HepG2 (cell line): Measurements from ENCODE around the gene HNRNPUL1. TPM values are rescaled to one million over a fixed set of nuclear protein-coding genes. Genes with fewer than 3 reads are reported as not detected.

Experiments used
- ATAC-seq: fragments of 200-7000 bp; cut with Tn5 transposase; 3 replicates; pipeline ENCODE4 v1.9.1; 2020; ENCODE audit warnings: mild to moderate bottlenecking, moderate library complexity
- BruUV-seq: library from RNA; stranded (reverse); fragments of 400-500 nt; replicated peaks from 2 replicates; lab custom pipeline; 2021; lab: Mats Ljungman, UMichigan
- CTCF ChIA-PET: fragments of 300-600 bp; formaldehyde crosslinking; extraction: SDS; loops from one replicate; lab custom pipeline; 2021; ENCODE audit warnings: low total read pairs, inconsistent platforms, low intra/inter-chr PET ratio; lab: Yijun Ruan, JAX
- POLR2A ChIA-PET: fragments of 350-600 bp; sonication (Branson Sonifier 250); formaldehyde crosslinking; loops from one replicate; lab custom pipeline; 2020; ENCODE audit warnings: antibody characterized with exemption, inconsistent platforms; lab: Yijun Ruan, JAX
- DNase-seq: peaks from one replicate; pipeline ENCODE4 v3.0.0-alpha.2; 2015; ENCODE audit warnings: low spot score
- FAIRE-seq: peaks from 3 replicates; lab custom pipeline; 2011; peaks lifted over from hg19 to GRCh38; lab: Jason Lieb, UNC
- H2AFZ ChIP-seq: one replicate; pipeline ENCODE4 v1.6.1; 2011; ENCODE audit warnings: low read length, inconsistent platforms
- H3K27ac ChIP-seq: fragments of 300-600 bp; 3 replicates; pipeline ENCODE4 v1.8.0; 2011; ENCODE audit warnings: mixed run types, mild to moderate bottlenecking, mixed read lengths, low read length, inconsistent platforms; ENCODE audit not compliant: insufficient read depth; ENCODE audit errors: extremely low read length
- H3K27me3 ChIP-seq, 2 experiments: fragments of 200-600 bp in 1 of 2; 2 replicates in 1 of 2; 3 replicates in 1 of 2; pipeline versions ENCODE4 v1.6.0 to v1.8.0; 2011; ENCODE audit warnings: low read length in 2 of 2, mild to moderate bottlenecking in 2 of 2, moderate library complexity in 2 of 2, inconsistent platforms in 1 of 2; ENCODE audit not compliant: insufficient read depth in 2 of 2, control insufficient read depth in 1 of 2
- H3K36me3 ChIP-seq, 2 experiments: fragments of 200-600 bp in 1 of 2; replicated peaks in 1 of 2; 2 replicates in 1 of 2; 3 replicates in 1 of 2; pipeline versions ENCODE4 v1.5.1 to v1.8.0; 2011; ENCODE audit warnings: low read length in 2 of 2, inconsistent platforms in 1 of 2; ENCODE audit not compliant: insufficient read depth in 2 of 2, control insufficient read depth in 1 of 2
- H3K4me1 ChIP-seq: 2 replicates; pipeline ENCODE4 v1.5.1; 2012; ENCODE audit warnings: low read length, inconsistent platforms; ENCODE audit not compliant: insufficient read depth
- H3K4me2 ChIP-seq: 2 replicates; pipeline ENCODE4 v1.6.0; 2011; ENCODE audit warnings: low read depth, low read length, inconsistent platforms
- H3K4me3 ChIP-seq, 3 experiments: fragments of 200-600 bp in 1 of 3; sonication (generic), shearing (Covaris generic) in 1 of 3; replicated peaks in 1 of 3; 2 replicates each; pipeline ENCODE4 v1.5.1; 2011 to 2016; ENCODE audit warnings: low read length in 3 of 3, inconsistent platforms in 2 of 3, low read depth in 2 of 3, mild to moderate bottlenecking in 2 of 3, control low read depth in 1 of 3, mixed read lengths in 1 of 3; ENCODE audit not compliant: insufficient read depth in 1 of 3
- H3K79me2 ChIP-seq: one replicate; pipeline ENCODE4 v1.6.1; 2011; ENCODE audit warnings: low read length, inconsistent platforms; ENCODE audit not compliant: insufficient read depth
- H3K9ac ChIP-seq: 2 replicates; pipeline ENCODE4 v1.6.0; 2011; ENCODE audit warnings: mild to moderate bottlenecking, low read depth, low read length, inconsistent platforms; ENCODE audit not compliant: insufficient read depth
- H3K9me3 ChIP-seq: 2 replicates; pipeline ENCODE4 v1.5.1; 2012; ENCODE audit warnings: mild to moderate bottlenecking, low read length
- H4K20me1 ChIP-seq: 2 replicates; pipeline ENCODE4 v1.6.0; 2011; ENCODE audit warnings: inconsistent platforms, mild to moderate bottlenecking, low read length, moderate library complexity; ENCODE audit not compliant: insufficient read depth
- HNRNPK ChIP-seq: fragments of 200-400 bp; formaldehyde crosslinking; IDR thresholded peaks from 2 replicates; pipeline ENCODE4 v1.6.1; 2018; ENCODE audit warnings: low read length, low read depth, moderate library complexity, mild to moderate bottlenecking; ENCODE audit not compliant: poor library complexity, severe bottlenecking
- MTA1 ChIP-seq: sonication (generic); formaldehyde crosslinking; IDR thresholded peaks from 2 replicates; pipeline ENCODE4 v1.4.0; 2020; ENCODE audit warnings: missing genetic modification reagents, mild to moderate bottlenecking, borderline replicate concordance
- MZF1 ChIP-seq: sonication (generic); formaldehyde crosslinking; IDR thresholded peaks from 2 replicates; pipeline ENCODE4 v1.8.1; 2023; ENCODE audit warnings: mild to moderate bottlenecking, missing genetic modification reagents, borderline replicate concordance
- RFXANK ChIP-seq: IDR thresholded peaks from 2 replicates; pipeline ENCODE4 v1.6.1; 2016
- TEAD3 ChIP-seq: optimal IDR thresholded peaks from 2 replicates; pipeline ENCODE3; 2016; ENCODE audit warnings: borderline replicate concordance
- TOPORS ChIP-seq: sonication (generic); formaldehyde crosslinking; IDR thresholded peaks from 2 replicates; pipeline ENCODE4 v1.8.0; 2023; ENCODE audit warnings: mild to moderate bottlenecking, missing genetic modification reagents
- ZNF296 ChIP-seq: sonication (generic); formaldehyde crosslinking; conservative IDR thresholded peaks from 2 replicates; pipeline ENCODE4 v1.5.0; 2020; ENCODE audit warnings: mild to moderate bottlenecking, missing genetic modification reagents
- ZNF547 ChIP-seq: sonication (generic); formaldehyde crosslinking; IDR thresholded peaks from 2 replicates; pipeline ENCODE4 v1.5.1; 2020; ENCODE audit warnings: mild to moderate bottlenecking, missing genetic modification reagents
- WGBS: methylation state at CpG from one replicate; pipeline ENCODE4 v1.1.6; 2017; ENCODE audit warnings: low lambda C conversion rate; 5-methylcytosine and 5-hydroxymethylcytosine counted together
- in situ Hi-C: cut with HindIII; loops from 2 replicates; pipeline ENCODE4 v1.10.0; 2017; ENCODE audit warnings: low pct_unique_long_range_greater_than_20kb; ENCODE audit not compliant: extremely low pct_ligation_motif_present
- intact Hi-C: fragments of 100-400 bp; cut with micrococcal nuclease; formaldehyde crosslinking; loops from one replicate; pipeline ENCODE4 v1.10.0; 2022; ENCODE audit not compliant: unreplicated experiment
- polyA plus RNA-seq, 8 experiments: library from polyadenylated mRNA; depleted of rRNA in 3 of 8; stranded (reverse) in 7 of 8; unstranded in 1 of 8; fragments of >200 nt; fragmentation: Illumina TruSeq in 4 of 8; extraction: Trizol in 4 of 8; gene quantifications; 2 replicates each; pipeline versions ENCODE4 v1.2.1 to v1.2.3, GENCODE V29; 2011 to 2016; ENCODE audit warnings: low read depth in 4 of 8, missing spikeins in 1 of 8, mixed read lengths in 1 of 8; ENCODE audit not compliant: insufficient read depth in 1 of 8
- total RNA-seq, 5 experiments: library from RNA; depleted of rRNA; stranded (reverse); fragments of >200 nt; fragmentation: Illumina TruSeq; extraction: Trizol; gene quantifications; 2 replicates each; pipeline ENCODE4 v1.2.3, GENCODE V29; 2016; ENCODE audit warnings: low read depth in 1 of 5
- TF ChIP-seq, protein P1 (sequence below): sonication (generic); formaldehyde crosslinking; conservative IDR thresholded peaks from 2 replicates; pipeline ENCODE4 v1.8.0; 2022; ENCODE audit warnings: missing genetic modification reagents
- TF ChIP-seq, protein P2 (sequence below): sonication (generic); formaldehyde crosslinking; IDR thresholded peaks from 2 replicates; pipeline ENCODE4 v1.5.0; 2020; ENCODE audit warnings: mild to moderate bottlenecking, missing genetic modification reagents

The HNRNPUL1 gene
- total and polyA plus RNA-seq, 2 of the 13 experiments (the other 11 are each of a cell fraction or from before 2014, with no cell fraction given) = 30.9 to 81.7 TPM

DNA sequence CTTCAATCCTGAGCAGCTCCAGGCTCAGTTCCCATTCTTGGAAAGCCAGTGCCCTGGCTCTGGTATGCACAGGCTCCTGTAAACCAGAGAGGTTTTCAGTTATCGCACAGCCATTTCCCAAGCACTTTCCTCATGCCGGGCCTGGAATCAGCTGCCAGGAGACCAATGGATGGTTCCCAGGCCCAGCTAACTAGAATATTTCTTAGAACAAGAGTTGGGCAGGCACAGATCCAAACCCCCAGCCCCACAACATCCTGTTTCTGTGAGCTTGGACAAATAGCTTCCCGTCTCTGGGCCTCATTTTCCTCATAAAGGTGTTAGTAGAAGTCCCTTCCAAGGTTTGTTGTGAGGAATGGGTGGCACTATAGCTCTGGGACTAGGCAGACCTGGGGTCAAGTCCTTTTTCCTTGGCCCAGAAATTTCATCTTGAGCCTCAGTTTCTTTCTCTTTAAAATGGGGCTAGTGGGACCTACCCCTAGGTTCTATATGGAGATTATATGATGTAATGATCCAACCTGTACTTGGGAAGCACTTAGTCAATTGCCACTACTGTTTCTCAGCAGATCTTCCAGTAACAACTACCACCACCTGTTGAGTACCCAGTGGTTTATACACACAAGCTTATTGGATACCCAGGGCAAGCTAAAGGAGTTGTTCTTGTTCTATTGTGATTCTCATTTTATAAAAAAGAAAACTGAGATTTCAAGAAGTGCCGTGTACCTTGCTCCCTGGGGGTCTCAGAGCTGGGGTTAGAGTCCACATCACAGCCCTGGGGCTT, 40.7 kb downstream of the HNRNPUL1 start:
- H3K79me2 ChIP-seq = no peaks in the 10 kb centered on the region
- H3K9ac ChIP-seq = no peak overlapping the region
- H3K4me2 ChIP-seq = no peak overlapping the region
- H3K4me1 ChIP-seq = peaks cover 14% of the 10 kb centered on the region
- no peak overlapping the region for H2AFZ ChIP-seq
- FAIRE-seq = no peak
- in situ Hi-C loops = loop anchor here (5.0 kb wide), 1 partner anchor 38 kb away; no protein-coding TSS in a partner anchor
- H3K36me3 ChIP-seq = peaks cover 40 to 74% of the 10 kb centered on the region in 2 experiments
- no TSS peak for BruUV-seq
- H3K4me3 ChIP-seq = no peak overlapping the region
- POLR2A ChIA-PET = interaction anchor here (1.5 kb wide), 1 partner anchor 41 kb away, joined by 5 read pairs; the partner anchor contains the start of gene HNRNPUL1
- no peaks in the 10 kb centered on the region for H4K20me1 ChIP-seq
- no peak for TF ChIP-seq ZNF296 (CRISPR knock-in tag)
- TF ChIP-seq TEAD3 = no peak
- TF ChIP-seq, protein P1, sequence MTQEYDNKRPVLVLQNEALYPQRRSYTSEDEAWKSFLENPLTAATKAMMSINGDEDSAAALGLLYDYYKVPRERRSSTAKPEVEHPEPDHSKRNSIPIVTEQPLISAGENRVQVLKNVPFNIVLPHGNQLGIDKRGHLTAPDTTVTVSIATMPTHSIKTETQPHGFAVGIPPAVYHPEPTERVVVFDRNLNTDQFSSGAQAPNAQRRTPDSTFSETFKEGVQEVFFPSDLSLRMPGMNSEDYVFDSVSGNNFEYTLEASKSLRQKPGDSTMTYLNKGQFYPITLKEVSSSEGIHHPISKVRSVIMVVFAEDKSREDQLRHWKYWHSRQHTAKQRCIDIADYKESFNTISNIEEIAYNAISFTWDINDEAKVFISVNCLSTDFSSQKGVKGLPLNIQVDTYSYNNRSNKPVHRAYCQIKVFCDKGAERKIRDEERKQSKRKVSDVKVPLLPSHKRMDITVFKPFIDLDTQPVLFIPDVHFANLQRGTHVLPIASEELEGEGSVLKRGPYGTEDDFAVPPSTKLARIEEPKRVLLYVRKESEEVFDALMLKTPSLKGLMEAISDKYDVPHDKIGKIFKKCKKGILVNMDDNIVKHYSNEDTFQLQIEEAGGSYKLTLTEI (CRISPR knock-in tag) = no peak
- TF ChIP-seq, protein P2, sequence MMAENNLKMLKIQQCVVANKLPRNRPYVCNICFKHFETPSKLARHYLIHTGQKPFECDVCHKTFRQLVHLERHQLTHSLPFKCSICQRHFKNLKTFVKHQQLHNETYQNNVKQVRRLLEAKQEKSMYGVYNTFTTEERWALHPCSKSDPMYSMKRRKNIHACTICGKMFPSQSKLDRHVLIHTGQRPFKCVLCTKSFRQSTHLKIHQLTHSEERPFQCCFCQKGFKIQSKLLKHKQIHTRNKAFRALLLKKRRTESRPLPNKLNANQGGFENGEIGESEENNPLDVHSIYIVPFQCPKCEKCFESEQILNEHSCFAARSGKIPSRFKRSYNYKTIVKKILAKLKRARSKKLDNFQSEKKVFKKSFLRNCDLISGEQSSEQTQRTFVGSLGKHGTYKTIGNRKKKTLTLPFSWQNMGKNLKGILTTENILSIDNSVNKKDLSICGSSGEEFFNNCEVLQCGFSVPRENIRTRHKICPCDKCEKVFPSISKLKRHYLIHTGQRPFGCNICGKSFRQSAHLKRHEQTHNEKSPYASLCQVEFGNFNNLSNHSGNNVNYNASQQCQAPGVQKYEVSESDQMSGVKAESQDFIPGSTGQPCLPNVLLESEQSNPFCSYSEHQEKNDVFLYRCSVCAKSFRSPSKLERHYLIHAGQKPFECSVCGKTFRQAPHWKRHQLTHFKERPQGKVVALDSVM = no peak
- TF ChIP-seq HNRNPK = no peak
- TF ChIP-seq MTA1 (CRISPR knock-in tag) = no peak
- no peak for TF ChIP-seq RFXANK
- TF ChIP-seq TOPORS (CRISPR knock-in tag) = no peak
- no peak for TF ChIP-seq MZF1
- no peak for TF ChIP-seq ZNF547 (CRISPR knock-in tag)
- no peak overlapping the region for H3K27ac ChIP-seq
- CTCF ChIA-PET = no interaction called here
- no peaks in the 10 kb centered on the region for H3K9me3 ChIP-seq
- WGBS = 94% methylated on average over 2 of the region's 4 CpGs
- no peaks in the 10 kb centered on the region for H3K27me3 ChIP-seq
- intact Hi-C loops = no loop called here
- ATAC-seq = no peak
- no peak for DNase-seq
